Calu3 (cell line): ENCODE results near the gene SIPA1L3. TPM values are rescaled to one million over a fixed set of nuclear protein-coding genes. Genes with fewer than 3 reads are reported as not detected.

Experiments used
- BruUV-seq: library from RNA; stranded (reverse); fragments of 400-500 nt; replicated peaks from 2 replicates; lab custom pipeline; 2021; lab: Mats Ljungman, UMichigan
- CTCF ChIA-PET: fragments of 300-600 bp; sonication (Branson Sonifier 250); formaldehyde crosslinking; loops from one replicate; lab custom pipeline; 2022; ENCODE audit warnings: antibody characterized with exemption; lab: Charles Lee
- DNase-seq: peaks from one replicate; pipeline ENCODE4 v3.0.0; 2022
- H3K27ac Mint-ChIP-seq: one replicate; pipeline ENCODE4 v1.8.0; 2022; ENCODE audit warnings: mixed read lengths; ENCODE audit not compliant: unreplicated experiment
- H3K27me3 Mint-ChIP-seq: one replicate; pipeline ENCODE4 v1.8.0; 2022; ENCODE audit warnings: mixed read lengths; ENCODE audit not compliant: unreplicated experiment
- H3K36me3 Mint-ChIP-seq: one replicate; pipeline ENCODE4 v1.8.0; 2022; ENCODE audit warnings: mild to moderate bottlenecking, moderate library complexity, mixed read lengths; ENCODE audit not compliant: insufficient read depth, unreplicated experiment
- H3K4me1 Mint-ChIP-seq: one replicate; pipeline ENCODE4 v1.8.0; 2022; ENCODE audit warnings: mild to moderate bottlenecking, low read depth, mixed read lengths; ENCODE audit not compliant: unreplicated experiment
- H3K4me3 Mint-ChIP-seq: one replicate; pipeline ENCODE4 v1.8.0; 2022; ENCODE audit warnings: mild to moderate bottlenecking, low read depth, moderate library complexity, mixed read lengths; ENCODE audit not compliant: unreplicated experiment
- H3K9me3 Mint-ChIP-seq: one replicate; pipeline ENCODE4 v1.8.0; 2022; ENCODE audit warnings: low read depth, mixed read lengths; ENCODE audit not compliant: unreplicated experiment
- intact Hi-C: fragments of 100-400 bp; cut with micrococcal nuclease; formaldehyde crosslinking; loops from one replicate; pipeline ENCODE4 v1.10.0; 2022; ENCODE audit not compliant: unreplicated experiment
- total RNA-seq: library from RNA; stranded (reverse); gene quantifications from 2 replicates; pipeline ENCODE4 v1.2.3, GENCODE V29; 2022
- TF ChIP-seq, protein P1 (sequence below): fragments of 200-600 bp; IDR thresholded peaks from one replicate; pipeline ENCODE4 v1.8.0; 2022; ENCODE audit warnings: antibody characterized with exemption; ENCODE audit not compliant: unreplicated experiment

SIPA1L3 gene
- total RNA-seq, 1 experiment from 2014 or later: 127 TPM

DNA sequence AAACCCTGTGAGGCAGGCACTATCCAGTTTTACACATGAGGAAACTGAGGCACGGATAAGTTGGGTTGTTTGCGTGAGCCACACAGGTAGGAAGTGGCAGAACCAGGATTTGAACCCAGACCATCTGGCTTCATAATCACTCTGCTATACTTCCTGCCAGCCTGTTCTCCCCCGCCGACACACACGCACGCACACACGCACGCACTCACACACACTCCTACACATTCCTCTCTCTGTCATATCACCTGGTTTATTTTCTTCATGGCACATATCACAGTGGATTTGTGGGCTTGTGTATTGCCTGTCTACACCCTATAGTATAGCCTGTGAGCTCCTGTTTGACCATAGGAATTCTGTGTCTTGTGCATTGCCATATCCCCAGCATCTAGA lies 140.0 kb downstream of the SIPA1L3 start:
- CTCF ChIA-PET: no interaction called here
- BruUV-seq: no TSS peak
- no peak for DNase-seq
- peaks cover 9% of the 10 kb centered on the region for H3K4me1 Mint-ChIP-seq
- no peaks in the 10 kb centered on the region for H3K27me3 Mint-ChIP-seq
- intact Hi-C loops: no loop called here
- no peaks in the 10 kb centered on the region for H3K36me3 Mint-ChIP-seq
- H3K4me3 Mint-ChIP-seq: no peak overlapping the region
- H3K27ac Mint-ChIP-seq: no peak overlapping the region
- TF ChIP-seq, protein P1, sequence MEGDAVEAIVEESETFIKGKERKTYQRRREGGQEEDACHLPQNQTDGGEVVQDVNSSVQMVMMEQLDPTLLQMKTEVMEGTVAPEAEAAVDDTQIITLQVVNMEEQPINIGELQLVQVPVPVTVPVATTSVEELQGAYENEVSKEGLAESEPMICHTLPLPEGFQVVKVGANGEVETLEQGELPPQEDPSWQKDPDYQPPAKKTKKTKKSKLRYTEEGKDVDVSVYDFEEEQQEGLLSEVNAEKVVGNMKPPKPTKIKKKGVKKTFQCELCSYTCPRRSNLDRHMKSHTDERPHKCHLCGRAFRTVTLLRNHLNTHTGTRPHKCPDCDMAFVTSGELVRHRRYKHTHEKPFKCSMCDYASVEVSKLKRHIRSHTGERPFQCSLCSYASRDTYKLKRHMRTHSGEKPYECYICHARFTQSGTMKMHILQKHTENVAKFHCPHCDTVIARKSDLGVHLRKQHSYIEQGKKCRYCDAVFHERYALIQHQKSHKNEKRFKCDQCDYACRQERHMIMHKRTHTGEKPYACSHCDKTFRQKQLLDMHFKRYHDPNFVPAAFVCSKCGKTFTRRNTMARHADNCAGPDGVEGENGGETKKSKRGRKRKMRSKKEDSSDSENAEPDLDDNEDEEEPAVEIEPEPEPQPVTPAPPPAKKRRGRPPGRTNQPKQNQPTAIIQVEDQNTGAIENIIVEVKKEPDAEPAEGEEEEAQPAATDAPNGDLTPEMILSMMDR: no peak
- H3K9me3 Mint-ChIP-seq: no peaks in the 10 kb centered on the region

DNA sequence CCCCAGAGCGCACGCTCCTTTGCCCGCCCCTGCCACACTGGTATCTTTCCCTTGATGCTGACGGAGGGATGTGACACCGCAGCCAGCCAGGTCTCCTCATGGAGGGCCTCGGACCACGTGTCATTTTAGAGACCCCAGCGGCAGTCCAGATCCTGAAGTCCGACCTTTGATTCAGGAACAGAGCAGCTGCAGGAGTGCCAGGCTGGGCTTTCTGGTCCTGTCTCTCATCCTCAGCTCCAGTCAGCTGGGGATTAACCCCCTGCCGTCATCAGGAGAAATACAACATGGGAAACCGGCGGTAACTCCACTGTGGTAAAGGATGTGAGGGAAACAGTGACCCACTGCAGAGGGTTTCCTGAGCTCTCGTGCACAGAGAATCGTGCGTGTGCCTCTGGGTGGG lies 140.6 kb downstream of the SIPA1L3 start:
- no peak overlapping the region for H3K4me3 Mint-ChIP-seq
- no peak overlapping the region for H3K27ac Mint-ChIP-seq
- CTCF ChIA-PET: interaction anchor here (0.6 kb wide), 1 partner anchor 502 kb away, joined by 3 read pairs; no protein-coding TSS in a partner anchor
- DNase-seq: no peak
- no peaks in the 10 kb centered on the region for H3K27me3 Mint-ChIP-seq
- BruUV-seq: no TSS peak
- no peaks in the 10 kb centered on the region for H3K9me3 Mint-ChIP-seq
- H3K36me3 Mint-ChIP-seq: no peaks in the 10 kb centered on the region
- TF ChIP-seq, protein P1: no peak
- intact Hi-C loops: no loop called here
- H3K4me1 Mint-ChIP-seq: peaks cover 9% of the 10 kb centered on the region

DNA sequence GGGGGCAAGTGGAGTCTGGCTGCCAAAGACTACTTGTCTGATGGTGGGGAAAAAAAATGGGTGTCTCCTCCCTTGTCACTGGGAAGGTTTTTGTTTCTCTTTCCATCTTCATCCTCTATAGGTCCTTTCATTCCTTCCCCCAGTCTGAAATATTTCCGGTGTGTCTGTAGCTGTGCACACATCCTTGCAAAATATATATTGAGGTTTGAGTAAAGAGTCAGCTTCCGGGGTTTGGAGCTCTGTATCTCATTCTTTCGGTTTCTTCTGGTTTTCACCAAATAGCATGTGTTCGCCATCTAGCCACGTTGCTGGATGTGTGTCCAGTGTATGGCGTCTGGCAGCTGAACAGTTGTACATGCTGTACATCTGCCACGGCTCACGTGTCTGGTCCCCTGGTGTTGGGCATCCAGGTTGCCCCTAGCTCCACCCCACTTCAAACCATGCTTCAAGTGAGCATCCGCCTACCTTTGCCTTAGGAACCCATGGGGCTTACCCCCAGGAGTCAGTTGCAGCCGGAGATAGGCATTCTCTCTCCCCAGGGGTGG lies 142.2 kb downstream of the SIPA1L3 start:
- CTCF ChIA-PET: interaction anchor here (0.6 kb wide), 1 partner anchor 35 kb away, joined by 3 read pairs; no protein-coding TSS in a partner anchor
- intact Hi-C loops: no loop called here

DNA sequence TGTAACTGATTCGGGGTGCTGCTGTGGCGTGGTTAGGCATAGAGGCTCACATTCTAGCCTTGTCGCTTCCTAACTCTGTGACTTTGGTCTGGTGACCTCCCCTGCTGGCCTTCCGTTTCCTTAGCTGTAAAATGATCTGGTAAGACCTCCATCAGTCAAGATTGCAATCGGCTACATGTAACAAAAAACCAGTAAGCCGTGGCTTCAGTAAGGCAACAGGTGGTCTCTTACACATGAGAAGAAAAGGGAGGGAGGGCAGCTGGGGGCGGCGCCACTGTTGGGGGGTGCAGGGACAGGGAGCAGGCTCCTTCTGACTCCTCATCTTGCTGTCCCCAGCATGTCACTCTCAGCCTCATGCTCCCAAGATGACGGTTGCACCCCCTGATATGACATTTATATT lies 148.0 kb downstream of the SIPA1L3 start:
- TF ChIP-seq, protein P1: no peak
- no peaks in the 10 kb centered on the region for H3K9me3 Mint-ChIP-seq
- peaks cover 11% of the 10 kb centered on the region for H3K4me1 Mint-ChIP-seq
- no peak for DNase-seq
- no peak overlapping the region for H3K27ac Mint-ChIP-seq
- no peak overlapping the region for H3K4me3 Mint-ChIP-seq
- H3K27me3 Mint-ChIP-seq: no peaks in the 10 kb centered on the region
- CTCF ChIA-PET: no interaction called here
- peaks cover 6% of the 10 kb centered on the region for H3K36me3 Mint-ChIP-seq
- no TSS peak for BruUV-seq
- intact Hi-C loops: no loop called here

More for the DNA sequence above, 142.2 kb downstream of the SIPA1L3 start:
- no peak overlapping the region for H3K4me3 Mint-ChIP-seq
- no peaks in the 10 kb centered on the region for H3K9me3 Mint-ChIP-seq
- TF ChIP-seq, protein P1: no peak
- no peak overlapping the region for H3K27ac Mint-ChIP-seq
- no TSS peak for BruUV-seq
- H3K4me1 Mint-ChIP-seq: peaks cover 4% of the 10 kb centered on the region
- DNase-seq: no peak
- no peaks in the 10 kb centered on the region for H3K27me3 Mint-ChIP-seq
- no peaks in the 10 kb centered on the region for H3K36me3 Mint-ChIP-seq
